Measurements from ENCODE around the gene CCDC57. TPM values are rescaled to one million over a fixed set of nuclear protein-coding genes. Genes with fewer than 3 reads are reported as not detected.
"Not testable (repeated sequence)": the region's sequence is repeated elsewhere in the genome, so short reads cannot be mapped to it uniquely, and the experiment has no call there.

Gene CCDC57
- total RNA-seq, 2 experiments from 2014 or later: 59.5 to 65.1 TPM

DNA sequence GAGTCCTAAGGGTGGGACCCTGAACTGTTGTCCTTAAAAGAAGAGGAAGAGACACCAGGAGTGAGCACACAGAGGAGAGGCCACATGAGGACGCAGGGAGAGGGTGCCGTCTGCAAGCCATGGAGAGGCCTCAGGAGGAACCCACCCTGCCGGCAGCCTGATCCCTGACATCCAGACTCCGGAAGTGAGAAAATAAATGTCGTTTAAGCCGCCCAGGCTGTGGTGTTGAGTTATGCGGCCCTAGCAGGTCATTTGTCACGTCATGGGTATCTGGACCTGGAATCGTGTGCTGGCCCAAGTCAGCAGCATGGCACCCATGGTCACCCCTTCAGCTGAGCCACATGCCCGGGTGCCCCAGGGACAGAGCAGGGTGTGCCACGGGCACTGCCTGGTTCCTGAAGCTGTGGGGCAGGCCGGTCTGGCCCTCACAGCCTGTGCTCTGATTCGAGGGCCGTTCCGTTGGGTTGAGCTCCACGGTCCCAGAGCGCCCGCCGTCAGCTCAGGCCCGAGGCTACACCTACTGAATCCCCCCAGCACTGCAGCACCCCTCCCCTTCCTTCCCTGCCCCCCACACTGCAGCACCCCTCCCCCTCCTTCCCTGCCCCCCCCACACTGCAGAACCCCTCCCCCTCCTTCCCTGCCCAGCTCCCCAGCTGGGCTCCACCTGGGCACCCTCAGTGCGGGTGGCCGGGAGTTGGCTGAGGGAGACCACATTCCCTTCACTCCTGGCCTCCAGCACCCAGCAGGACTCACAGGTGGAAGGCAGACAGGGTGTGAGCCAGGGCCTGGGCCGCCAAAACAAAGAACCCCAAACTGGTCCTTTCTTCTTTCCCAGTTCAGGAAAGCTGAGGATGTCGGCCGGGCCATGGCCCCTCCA is 2.7 kb upstream of the CCDC57 start:
- H3K27me3 Mint-ChIP-seq: no peaks in the 10 kb centered on the region
- no peak for DNase-seq
- H3K4me3 Mint-ChIP-seq: no peak overlapping the region
- no peaks in the 10 kb centered on the region for H3K9me3 Mint-ChIP-seq
- no peaks in the 10 kb centered on the region for H3K36me3 Mint-ChIP-seq
- peaks cover 31% of the 10 kb centered on the region for H3K4me1 Mint-ChIP-seq
- H3K27ac Mint-ChIP-seq: peak overlapping the region; percentile 37

- Mint-ChIP-seq H3K4me1 (peaks cover 31% of the 10 kb centered on the region), H3K27me3 (no peaks in the 10 kb centered on the region), H3K36me3 (peaks cover 3% of the 10 kb centered on the region), H3K27ac (no peak overlapping the region), H3K4me3 (peak overlapping the region; percentile 51), H3K9me3 (no peaks in the 10 kb centered on the region)
- no peak for DNase-seq
Observed at GRCh38 chr17:82214012-82214628, 1.5 kb upstream of the CCDC57 start.

GRCh38 chr17:82213251-82214011 is 789 bp upstream of the CCDC57 start:
- H3K9me3 Mint-ChIP-seq: no peaks in the 10 kb centered on the region
- H3K27me3 Mint-ChIP-seq: no peaks in the 10 kb centered on the region
- peaks cover 31% of the 10 kb centered on the region for H3K4me1 Mint-ChIP-seq
- peak; percentile 79 for DNase-seq
- peak overlapping the region; percentile 86 for H3K4me3 Mint-ChIP-seq
- peaks cover 3% of the 10 kb centered on the region for H3K36me3 Mint-ChIP-seq
- peak overlapping the region; percentile 89 for H3K27ac Mint-ChIP-seq

GRCh38 chr17:82210655-82211054 is 2.0 kb downstream of the CCDC57 start:
- H3K27me3 Mint-ChIP-seq, DNase-seq, H3K4me3 Mint-ChIP-seq, H3K27ac Mint-ChIP-seq, H3K9me3 Mint-ChIP-seq, H3K36me3 Mint-ChIP-seq: not testable (repeated sequence)
- peaks cover 33% of the 10 kb centered on the region for H3K4me1 Mint-ChIP-seq

GRCh38 chr17:82205720-82206508 is 6.7 kb downstream of the CCDC57 start:
- Mint-ChIP-seq H3K9me3 (no peaks in the 10 kb centered on the region), H3K4me3 (peak overlapping the region; percentile 51), H3K4me1 (peaks cover 42% of the 10 kb centered on the region), H3K27ac (peak overlapping the region; percentile 92), H3K36me3 (peaks cover 9% of the 10 kb centered on the region), H3K27me3 (no peaks in the 10 kb centered on the region)
- peak; percentile 80 for DNase-seq

DNA sequence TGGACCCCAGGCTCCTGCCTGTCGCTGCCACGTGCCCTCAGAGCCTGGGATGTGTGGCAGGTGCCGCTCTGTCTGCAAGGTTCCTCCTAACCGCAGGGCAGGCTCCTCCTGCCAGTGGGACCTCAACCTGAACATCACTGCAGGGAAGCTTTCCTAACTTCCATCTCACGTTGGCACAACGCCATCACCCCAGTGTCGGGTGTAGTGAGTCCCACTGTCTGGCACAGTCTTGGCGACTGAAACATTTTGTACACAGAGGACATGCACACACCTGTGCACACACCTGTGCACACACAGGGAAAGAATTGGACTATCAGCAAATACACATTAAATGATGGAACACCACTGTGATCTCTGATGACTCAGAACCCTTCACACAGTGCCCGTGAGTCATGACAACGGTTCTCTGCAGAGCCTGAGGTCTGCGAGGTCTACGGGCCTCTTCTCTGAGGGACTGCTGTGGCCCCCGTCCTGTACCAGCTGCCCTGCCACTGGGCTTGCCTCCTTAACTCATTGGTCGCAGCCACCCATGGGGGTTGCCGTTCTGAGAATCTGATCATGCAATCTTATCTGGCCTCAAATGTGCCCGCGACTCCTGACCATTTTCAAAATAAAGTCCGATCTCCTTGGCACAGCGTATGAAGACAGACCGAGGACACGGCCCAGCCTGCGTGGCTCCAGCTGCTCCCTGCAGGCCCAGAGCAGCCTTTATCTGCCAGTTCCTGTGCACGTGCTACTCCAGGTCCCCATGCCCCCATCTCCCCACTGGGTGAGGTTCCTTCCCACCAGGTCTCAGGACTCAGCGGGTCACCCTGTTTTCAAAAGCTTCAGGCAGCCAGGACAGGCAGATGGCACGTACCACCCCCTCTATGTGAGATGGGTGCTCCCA is 7.6 kb downstream of the CCDC57 start:
- Mint-ChIP-seq H3K36me3 (peaks cover 7% of the 10 kb centered on the region), H3K27ac (peak overlapping the region; percentile 92), H3K9me3 (no peaks in the 10 kb centered on the region), H3K4me3 (no peak overlapping the region), H3K27me3 (no peaks in the 10 kb centered on the region), H3K4me1 (peaks cover 50% of the 10 kb centered on the region)
- peak; percentile 62 for DNase-seq

DNA sequence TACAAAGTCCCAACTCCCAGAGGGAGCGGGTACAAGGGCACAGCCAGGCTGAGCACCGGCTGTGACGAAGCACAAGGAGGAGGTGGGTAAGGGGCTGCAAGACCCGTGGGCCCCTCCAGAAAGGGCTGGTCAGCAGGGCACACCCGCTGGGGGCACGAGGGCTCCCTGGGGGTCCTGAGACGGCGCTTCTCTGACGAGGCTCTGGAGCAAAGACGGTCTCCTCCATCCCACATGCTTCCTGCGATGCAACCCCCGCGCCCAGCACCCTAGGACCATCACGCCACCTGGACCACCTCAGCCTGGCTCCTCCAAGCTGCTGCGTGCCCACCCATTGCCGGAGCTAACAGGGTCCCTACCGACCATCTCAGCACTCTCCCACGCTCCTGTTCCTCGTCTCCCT is 8.7 kb downstream of the CCDC57 start:
- Mint-ChIP-seq H3K27me3 (no peaks in the 10 kb centered on the region), H3K4me1 (peaks cover 58% of the 10 kb centered on the region), H3K4me3 (no peak overlapping the region), H3K27ac (no peak overlapping the region), H3K36me3 (peaks cover 11% of the 10 kb centered on the region), H3K9me3 (no peaks in the 10 kb centered on the region)
- no peak for DNase-seq

- no peaks in the 10 kb centered on the region for H3K27me3 Mint-ChIP-seq
- H3K36me3 Mint-ChIP-seq: peaks cover 16% of the 10 kb centered on the region
- peak overlapping the region; percentile 46 for H3K27ac Mint-ChIP-seq
- H3K4me1 Mint-ChIP-seq: peaks cover 64% of the 10 kb centered on the region
- H3K4me3 Mint-ChIP-seq: no peak overlapping the region
- no peaks in the 10 kb centered on the region for H3K9me3 Mint-ChIP-seq
- DNase-seq: peak; percentile 47
Observed at GRCh38 chr17:82202981-82203380, 9.7 kb downstream of the CCDC57 start.

DNA sequence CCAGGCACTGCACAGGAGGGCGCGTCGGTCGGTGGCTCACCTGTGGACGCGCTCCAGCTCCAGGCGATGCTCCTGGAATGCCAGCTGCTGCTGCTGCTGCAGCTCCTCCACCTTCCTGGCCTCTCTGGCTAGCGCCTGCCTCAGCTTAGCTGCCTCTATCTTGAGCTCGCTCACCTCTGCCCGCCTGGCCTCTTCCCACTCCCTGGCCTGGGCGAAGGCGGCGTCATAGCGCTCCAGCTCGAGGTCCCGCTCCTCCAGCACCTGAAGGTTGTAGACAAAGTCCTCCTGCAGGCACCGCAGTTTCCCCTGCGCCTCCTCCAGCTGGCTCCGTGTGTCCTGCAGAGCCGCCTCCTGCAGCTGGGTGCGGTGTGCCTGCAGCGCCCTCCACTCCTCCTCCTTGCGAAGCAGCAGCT is 11.1 kb downstream of the CCDC57 start:
- peaks cover 19% of the 10 kb centered on the region for H3K36me3 Mint-ChIP-seq
- peaks cover 63% of the 10 kb centered on the region for H3K4me1 Mint-ChIP-seq
- no peaks in the 10 kb centered on the region for H3K9me3 Mint-ChIP-seq
- H3K27ac Mint-ChIP-seq: peak overlapping the region; percentile 28
- DNase-seq: peak; percentile 21
- no peak overlapping the region for H3K4me3 Mint-ChIP-seq
- no peaks in the 10 kb centered on the region for H3K27me3 Mint-ChIP-seq

DNA sequence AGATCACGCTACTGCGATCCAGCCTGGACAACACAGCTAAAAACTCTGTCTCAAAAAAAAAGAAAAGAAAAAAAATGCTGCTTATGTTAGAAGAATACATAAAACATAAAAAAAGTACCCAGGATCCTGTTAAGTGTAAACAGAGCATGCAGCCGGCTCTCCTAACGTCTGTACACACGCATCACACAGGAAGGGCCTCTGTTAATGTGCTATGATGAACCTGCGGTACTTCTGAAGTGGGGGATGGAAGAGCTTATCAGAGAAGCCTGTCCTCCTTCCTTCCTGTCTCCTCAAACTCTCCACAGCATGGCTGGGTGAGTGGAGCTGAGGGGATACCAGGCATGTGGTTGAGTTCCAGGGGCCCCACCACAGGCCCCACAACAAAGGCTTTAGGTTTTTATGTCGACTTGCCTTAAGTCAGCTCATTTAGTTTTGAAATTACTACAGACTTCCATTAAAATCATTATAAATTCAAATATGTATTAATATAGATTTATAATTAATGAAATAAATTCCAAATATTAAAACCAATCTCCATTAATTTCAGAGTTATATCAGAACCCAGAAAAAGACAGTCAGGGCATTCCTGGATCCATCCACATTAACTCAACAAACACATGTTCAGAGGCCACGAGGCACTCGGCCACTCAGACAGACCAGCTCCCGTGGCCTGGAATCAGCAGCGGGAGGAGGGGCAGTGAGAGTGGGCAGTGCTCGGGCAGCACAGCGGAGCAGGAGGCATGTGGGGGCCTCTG is 11.7 kb downstream of the CCDC57 start:
- no peaks in the 10 kb centered on the region for H3K9me3 Mint-ChIP-seq
- DNase-seq: peak; percentile 77
- peak overlapping the region; percentile 80 for H3K27ac Mint-ChIP-seq
- peak overlapping the region; percentile 60 for H3K4me3 Mint-ChIP-seq
- H3K4me1 Mint-ChIP-seq: peaks cover 57% of the 10 kb centered on the region
- no peaks in the 10 kb centered on the region for H3K27me3 Mint-ChIP-seq
- peaks cover 23% of the 10 kb centered on the region for H3K36me3 Mint-ChIP-seq

GRCh38 chr17:82200135-82200534 is 12.5 kb downstream of the CCDC57 start:
- Mint-ChIP-seq H3K27me3 (no peaks in the 10 kb centered on the region), H3K9me3 (no peaks in the 10 kb centered on the region), H3K4me1 (peaks cover 51% of the 10 kb centered on the region), H3K4me3 (peak overlapping the region; percentile 60), H3K27ac (peak overlapping the region; percentile 80), H3K36me3 (peaks cover 23% of the 10 kb centered on the region)
- DNase-seq: no peak

DNA sequence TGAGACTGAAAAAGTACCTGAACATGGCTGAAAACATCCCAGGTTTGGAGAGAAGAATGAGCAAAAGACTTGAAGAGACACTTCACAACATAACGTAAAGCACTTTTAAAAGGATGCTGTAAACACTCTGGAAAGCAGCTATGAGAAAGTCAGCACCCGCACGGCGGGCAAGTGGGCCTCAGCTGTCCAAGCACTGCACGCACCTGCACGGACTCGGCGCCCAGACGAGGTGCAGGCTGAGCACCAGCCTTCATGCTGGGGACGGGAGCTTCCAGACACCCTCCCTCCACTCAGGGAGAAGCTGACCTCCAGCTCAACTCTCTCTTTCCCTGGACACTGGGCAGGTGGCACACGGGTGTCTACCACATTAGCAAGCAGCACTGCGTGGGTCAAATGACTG is 13.1 kb downstream of the CCDC57 start:
- H3K27me3 Mint-ChIP-seq: no peaks in the 10 kb centered on the region
- no peaks in the 10 kb centered on the region for H3K9me3 Mint-ChIP-seq
- H3K36me3 Mint-ChIP-seq: peaks cover 23% of the 10 kb centered on the region
- H3K27ac Mint-ChIP-seq: no peak overlapping the region
- no peak overlapping the region for H3K4me3 Mint-ChIP-seq
- DNase-seq: no peak
- peaks cover 46% of the 10 kb centered on the region for H3K4me1 Mint-ChIP-seq

DNA sequence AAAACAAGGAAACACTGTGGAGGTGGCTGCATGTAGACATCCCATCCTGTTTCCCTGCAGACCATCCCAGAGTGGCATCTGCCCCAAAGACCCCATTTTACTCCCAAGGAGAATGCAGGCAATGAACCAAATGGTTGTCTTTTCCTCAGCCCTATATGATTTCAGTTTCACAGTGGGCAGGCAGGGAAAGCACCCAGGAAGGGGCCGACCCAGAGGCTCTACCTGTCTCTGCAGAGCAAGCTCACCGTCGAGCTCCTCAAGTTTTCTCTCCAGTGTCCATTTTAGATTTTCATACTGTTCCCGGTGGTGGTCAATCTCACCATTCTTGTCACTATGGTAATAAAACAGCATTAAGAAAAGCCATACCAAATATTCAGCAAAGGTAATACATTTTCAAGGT is 14.6 kb downstream of the CCDC57 start:
- Mint-ChIP-seq H3K9me3 (no peaks in the 10 kb centered on the region), H3K36me3 (peaks cover 33% of the 10 kb centered on the region), H3K4me3 (no peak overlapping the region), H3K27ac (no peak overlapping the region), H3K27me3 (no peaks in the 10 kb centered on the region), H3K4me1 (peaks cover 37% of the 10 kb centered on the region)
- no peak for DNase-seq

All from activated naive CD8-positive, alpha-beta T cell treated with anti-CD3 and anti-CD28 coated beads for 36 hours (primary cell).